ENCODE measurements around the gene CNOT11.

DNA sequence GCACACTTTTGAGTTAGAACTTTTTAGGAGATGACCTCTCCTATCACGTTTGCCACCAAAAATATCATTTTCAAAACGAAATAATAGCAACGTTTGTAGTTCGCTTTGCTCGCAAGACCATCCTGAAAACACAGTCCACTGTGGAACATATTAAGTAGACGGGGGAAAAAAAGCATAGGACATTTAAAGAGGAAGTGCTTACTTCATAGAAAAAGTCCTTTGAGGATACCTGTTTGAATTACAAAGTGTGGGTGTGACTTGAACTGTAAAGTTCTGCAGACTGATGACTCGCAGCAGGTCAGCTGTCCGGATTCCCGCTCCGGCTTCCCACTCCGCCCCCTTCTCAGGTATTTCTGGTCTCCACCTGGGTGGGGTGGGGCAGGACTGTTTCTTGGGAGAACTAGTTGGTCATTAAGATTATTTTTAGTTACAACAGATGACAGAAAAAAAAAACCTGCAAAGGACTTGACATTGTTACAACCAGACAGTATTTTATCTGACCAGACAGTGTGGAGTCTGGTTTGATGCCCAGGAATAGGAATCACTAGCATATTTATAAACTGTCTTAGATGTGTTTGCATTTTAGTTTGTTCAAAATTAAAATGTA is 13.3 kb downstream of the CNOT11 start:
- TF ChIP-seq, protein P1, sequence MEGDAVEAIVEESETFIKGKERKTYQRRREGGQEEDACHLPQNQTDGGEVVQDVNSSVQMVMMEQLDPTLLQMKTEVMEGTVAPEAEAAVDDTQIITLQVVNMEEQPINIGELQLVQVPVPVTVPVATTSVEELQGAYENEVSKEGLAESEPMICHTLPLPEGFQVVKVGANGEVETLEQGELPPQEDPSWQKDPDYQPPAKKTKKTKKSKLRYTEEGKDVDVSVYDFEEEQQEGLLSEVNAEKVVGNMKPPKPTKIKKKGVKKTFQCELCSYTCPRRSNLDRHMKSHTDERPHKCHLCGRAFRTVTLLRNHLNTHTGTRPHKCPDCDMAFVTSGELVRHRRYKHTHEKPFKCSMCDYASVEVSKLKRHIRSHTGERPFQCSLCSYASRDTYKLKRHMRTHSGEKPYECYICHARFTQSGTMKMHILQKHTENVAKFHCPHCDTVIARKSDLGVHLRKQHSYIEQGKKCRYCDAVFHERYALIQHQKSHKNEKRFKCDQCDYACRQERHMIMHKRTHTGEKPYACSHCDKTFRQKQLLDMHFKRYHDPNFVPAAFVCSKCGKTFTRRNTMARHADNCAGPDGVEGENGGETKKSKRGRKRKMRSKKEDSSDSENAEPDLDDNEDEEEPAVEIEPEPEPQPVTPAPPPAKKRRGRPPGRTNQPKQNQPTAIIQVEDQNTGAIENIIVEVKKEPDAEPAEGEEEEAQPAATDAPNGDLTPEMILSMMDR (IDR thresholded peaks at IDR 0.05; ENCODE audit: low read length), result no peak
- TF ChIP-seq EZH2phosphoT487 (IDR thresholded peaks at IDR 0.05; ENCODE audit: low read length), result no peak
